Panc1 (cell line): ENCODE measurements around the gene GPS1. TPM values are rescaled to one million over a fixed set of nuclear protein-coding genes. Genes with fewer than 3 reads are reported as not detected.

Experiments used
- ATAC-seq: fragments of 200-7000 bp; cut with Tn5 transposase; 2 replicates; pipeline ENCODE4 v1.9.1; 2020; ENCODE audit warnings: mild to moderate bottlenecking, moderate library complexity
- BruUV-seq: library from RNA; stranded (reverse); fragments of 400-500 nt; replicated peaks from 2 replicates; lab custom pipeline; 2021; lab: Mats Ljungman, UMichigan
- CTCF ChIA-PET: fragments of 300-600 bp; sonication (Branson Sonifier 250); formaldehyde crosslinking; loops from one replicate; lab custom pipeline; 2022; ENCODE audit warnings: antibody characterized with exemption; lab: Charles Lee
- POLR2A ChIA-PET: fragments of 300-600 bp; sonication (Branson Sonifier 250); formaldehyde crosslinking; loops from one replicate; lab custom pipeline; 2022; ENCODE audit warnings: antibody characterized with exemption; lab: Charles Lee
- DNase-seq: peaks from one replicate; pipeline ENCODE4 v3.0.0-alpha.2; 2010; ENCODE audit warnings: low read depth, low spot score
- H3K27ac ChIP-seq: 2 replicates; pipeline ENCODE4 v1.5.1; 2011; ENCODE audit warnings: mild to moderate bottlenecking, low read length, inconsistent platforms
- H3K27me3 ChIP-seq: fragments of 200-500 bp; sonication (Bioruptor generic); 2 replicates; pipeline ENCODE4 v1.6.0; 2014; ENCODE audit warnings: low read length, inconsistent platforms; ENCODE audit not compliant: control insufficient read depth, insufficient read depth
- H3K36me3 ChIP-seq: fragments of 200-500 bp; sonication (Bioruptor generic); 2 replicates; pipeline ENCODE4 v1.5.1; 2014; ENCODE audit warnings: inconsistent platforms, mild to moderate bottlenecking, low read length, moderate library complexity; ENCODE audit not compliant: control insufficient read depth, insufficient read depth
- H3K4me1 ChIP-seq: 2 replicates; pipeline ENCODE4 v1.5.1; 2011; ENCODE audit warnings: inconsistent platforms, mild to moderate bottlenecking, low read length, moderate library complexity; ENCODE audit not compliant: control insufficient read depth, insufficient read depth
- H3K4me3 ChIP-seq, 2 experiments: 2 replicates each; pipeline ENCODE4 v1.5.1; 2011 to 2012; ENCODE audit warnings: low read depth in 2 of 2, low read length in 2 of 2, mild to moderate bottlenecking in 2 of 2, inconsistent platforms in 1 of 2, moderate library complexity in 1 of 2
- H3K9me3 ChIP-seq: fragments of 200-500 bp; sonication (Bioruptor generic); 2 replicates; pipeline ENCODE4 v1.5.1; 2014; ENCODE audit warnings: low read depth, mild to moderate bottlenecking, inconsistent platforms, low read length, moderate library complexity; ENCODE audit not compliant: control insufficient read depth, insufficient read depth
- CTCF ChIP-seq: fragments of 450-650 bp; IDR thresholded peaks from 2 replicates; pipeline ENCODE4 v1.5.1; 2017; ENCODE audit warnings: mild to moderate bottlenecking
- POLR2AphosphoS5 ChIP-seq: IDR thresholded peaks from 2 replicates; pipeline ENCODE4 v1.6.1; 2012; ENCODE audit warnings: mild to moderate bottlenecking, low read depth, low read length, moderate library complexity
- REST ChIP-seq, 2 experiments: IDR thresholded peaks; 2 replicates each; pipeline ENCODE4 v1.6.1; 2011 to 2012; ENCODE audit warnings: low read depth in 2 of 2, control low read depth in 1 of 2, low read length in 1 of 2, mild to moderate bottlenecking in 1 of 2, moderate library complexity in 1 of 2; ENCODE audit not compliant: insufficient read depth in 1 of 2
- SIN3A ChIP-seq: IDR thresholded peaks from 2 replicates; pipeline ENCODE4 v1.6.1; 2012; ENCODE audit warnings: low read depth, mild to moderate bottlenecking, low read length, moderate library complexity, borderline replicate concordance; ENCODE audit not compliant: insufficient read depth
- TCF7L2 ChIP-seq: IDR thresholded peaks from 2 replicates; pipeline ENCODE4 v1.6.1; 2011; ENCODE audit warnings: mild to moderate bottlenecking, low read depth, low read length, inconsistent platforms
- in situ Hi-C: cut with HindIII; loops from 2 replicates; pipeline ENCODE4 v1.10.0; 2016; ENCODE audit warnings: low sequenced_read_pairs, low pct_unique_long_range_greater_than_20kb
- intact Hi-C: fragments of 100-400 bp; cut with micrococcal nuclease; formaldehyde crosslinking; loops from one replicate; pipeline ENCODE4 v1.10.0; 2022; ENCODE audit not compliant: unreplicated experiment
- total RNA-seq: library from RNA; stranded (reverse); gene quantifications from one replicate; pipeline ENCODE4 v1.2.1, GENCODE V29; 2021; ENCODE audit not compliant: unreplicated experiment

Gene GPS1
- total RNA-seq, 1 experiment from 2014 or later, result 175 TPM

- no peak for DNase-seq
- no peak overlapping the region for H3K4me3 ChIP-seq
- TF ChIP-seq SIN3A (no peak), POLR2AphosphoS5 (no peak), CTCF (no peak), TCF7L2 (no peak), REST (IDR thresholded peaks at IDR 0.05; ENCODE audit: insufficient read depth in 1 of 2, low read depth in 2 of 2, low read length in 1 of 2) (no peak)
- ChIA-PET POLR2A (no interaction called here), CTCF (no interaction called here)
- H3K27ac ChIP-seq, result no peak overlapping the region
- H3K4me1 ChIP-seq, result peaks cover 47% of the 10 kb centered on the region
- no peaks in the 10 kb centered on the region for H3K9me3 ChIP-seq
- no peak for ATAC-seq
- no peaks in the 10 kb centered on the region for H3K27me3 ChIP-seq
- no peaks in the 10 kb centered on the region for H3K36me3 ChIP-seq
- intact Hi-C loops, result no loop called here
- in situ Hi-C loops, result no loop called here
- BruUV-seq, result no TSS peak
Observed at GRCh38 chr17:82007495-82008257, 44.0 kb upstream of the GPS1 start.

- Histone ChIP-seq H3K27me3 (no peaks in the 10 kb centered on the region), H3K27ac (no peak overlapping the region), H3K4me1 (peaks cover 44% of the 10 kb centered on the region), H3K36me3 (no peaks in the 10 kb centered on the region), H3K9me3 (no peaks in the 10 kb centered on the region), H3K4me3 (no peak overlapping the region)
- ChIA-PET POLR2A (no interaction called here), CTCF (interaction anchor here (0.6 kb wide), 1 partner anchor 212 kb away, joined by 3 read pairs; no protein-coding TSS in a partner anchor)
- ATAC-seq (no peak), DNase-seq (no peak)
- in situ Hi-C loops (no loop called here), intact Hi-C loops (no loop called here)
- no TSS peak for BruUV-seq
- TF ChIP-seq SIN3A (no peak), REST (IDR thresholded peaks at IDR 0.05; ENCODE audit: insufficient read depth in 1 of 2, low read depth in 2 of 2, low read length in 1 of 2) (no peak), CTCF (no peak), TCF7L2 (no peak), POLR2AphosphoS5 (no peak)
Observed at GRCh38 chr17:82008258-82008940, 43.3 kb upstream of the GPS1 start.
